SIG-M5 treated with dmso at 0.1 percent for 504 hours (cell line): ENCODE results near the gene SDF2.
"Not testable (repeated sequence)": the region's sequence is repeated elsewhere in the genome, so short reads cannot be mapped to it uniquely, and the experiment has no call there.

Experiments
- DNase-seq: peaks from one replicate; lab custom pipeline; 2025; ENCODE audit not compliant: unreplicated experiment; lab: John Stamatoyannopoulos, UW

SDF2 gene

GRCh38 chr17:28635506-28635905 is 26.2 kb downstream of the SDF2 start:
- no peak for DNase-seq

DNA sequence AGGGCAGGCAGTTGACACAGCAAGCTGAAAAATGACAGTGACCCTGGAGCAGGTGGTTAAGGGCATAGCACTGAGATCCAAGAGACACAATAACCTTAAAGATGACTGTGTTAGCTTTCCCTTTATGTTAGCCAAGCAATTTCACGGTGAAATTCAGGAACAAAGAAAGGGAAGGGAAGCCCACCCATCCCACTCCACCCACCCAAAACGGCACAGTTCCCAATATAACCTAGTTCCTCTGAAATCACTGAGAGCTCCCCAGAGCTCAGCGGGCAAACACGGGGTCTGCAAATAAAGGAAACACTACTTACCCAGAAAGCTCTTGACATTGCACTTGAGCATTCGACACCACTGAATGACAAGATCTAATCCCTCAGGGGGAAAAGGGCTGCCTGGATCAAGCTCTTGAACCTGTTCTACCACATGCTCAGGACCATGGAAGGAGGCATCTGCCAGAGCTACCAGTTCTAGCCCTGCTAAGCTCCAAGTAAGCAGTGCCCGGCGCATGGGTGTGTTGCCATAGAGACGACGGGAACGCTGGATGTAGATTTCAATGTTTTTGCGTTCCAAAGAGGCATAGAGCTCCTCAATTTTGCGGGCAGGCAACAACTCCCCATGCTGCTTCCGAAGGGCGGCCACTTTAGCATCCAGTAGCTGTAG is 27.4 kb downstream of the SDF2 start:
- DNase-seq = peak; percentile 30

DNA sequence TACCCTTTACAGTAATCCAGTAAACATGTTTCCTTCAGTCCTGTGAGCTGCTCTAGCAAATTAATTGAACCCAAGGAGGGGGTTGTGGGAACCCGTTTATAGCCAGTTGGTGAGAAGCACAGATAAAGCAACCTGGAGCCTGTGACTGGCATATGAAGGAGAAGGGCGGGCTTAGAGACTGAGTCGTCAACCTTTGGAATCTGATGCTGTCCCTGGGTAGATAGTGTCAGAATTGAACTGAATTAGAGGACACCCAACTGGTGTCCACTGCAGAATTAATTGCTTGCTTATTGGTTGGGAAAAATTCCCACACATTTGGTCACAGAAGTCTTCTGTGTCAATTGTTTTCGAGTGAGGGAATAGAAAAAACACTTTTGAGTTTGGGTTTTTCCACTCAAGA is 34.9 kb downstream of the SDF2 start:
- no peak for DNase-seq

DNA sequence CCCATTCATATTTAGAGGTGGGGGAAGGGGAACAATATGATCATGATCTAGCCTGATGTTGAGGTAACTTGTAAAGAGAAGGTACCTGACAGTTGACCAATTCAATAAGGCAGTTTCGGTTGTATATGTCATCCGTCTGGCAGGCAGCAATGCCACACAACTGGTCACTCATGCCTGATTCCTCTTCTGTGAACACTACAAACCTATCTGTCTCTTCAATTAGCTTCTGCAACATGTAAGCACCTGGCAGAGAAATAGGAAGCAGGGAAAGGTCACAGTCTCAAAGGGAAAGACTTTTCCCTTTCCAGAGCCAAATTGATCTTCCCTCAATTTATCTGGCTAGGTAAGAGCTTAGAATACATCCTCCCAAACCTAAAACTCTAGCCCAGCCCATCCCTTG is 37.6 kb downstream of the SDF2 start:
- no peak for DNase-seq

DNA sequence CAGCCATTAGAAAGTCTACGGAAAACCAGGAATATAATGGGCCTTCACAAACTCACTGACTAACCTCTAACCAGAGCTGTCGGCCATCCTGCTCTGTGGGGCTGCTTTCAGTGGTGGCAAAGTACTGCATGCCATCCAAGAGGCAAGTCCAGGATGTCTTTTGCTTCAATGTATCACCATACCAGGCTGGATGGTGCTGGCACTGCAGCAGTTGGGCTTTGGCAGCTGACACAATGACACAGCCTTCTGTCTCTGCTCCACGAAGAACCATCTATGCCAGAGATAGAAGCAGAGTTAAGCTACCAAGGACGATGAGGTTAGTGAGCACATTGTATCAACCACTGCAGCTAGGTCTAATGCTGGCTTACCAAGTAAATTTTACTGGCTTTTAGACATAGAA is 38.0 kb downstream of the SDF2 start:
- no peak for DNase-seq

DNA sequence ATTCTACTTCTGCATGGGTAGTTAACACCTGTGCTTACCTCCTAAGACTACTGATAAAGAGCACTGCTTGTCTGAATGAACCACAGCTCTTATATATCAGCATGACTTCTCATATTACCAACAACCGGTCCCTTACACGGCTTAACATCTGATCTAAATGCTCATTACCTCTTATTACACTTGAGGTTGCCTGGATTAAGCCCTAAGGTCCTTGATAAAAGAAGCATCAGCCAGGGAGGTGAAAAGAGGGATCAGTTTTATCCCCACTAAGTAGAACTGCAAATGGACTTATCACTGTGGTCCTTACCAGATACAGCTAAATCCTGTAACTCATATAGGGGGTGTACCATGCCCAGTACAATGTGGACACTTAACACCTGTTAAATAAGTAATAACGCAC is 39.5 kb downstream of the SDF2 start:
- no peak for DNase-seq

DNA sequence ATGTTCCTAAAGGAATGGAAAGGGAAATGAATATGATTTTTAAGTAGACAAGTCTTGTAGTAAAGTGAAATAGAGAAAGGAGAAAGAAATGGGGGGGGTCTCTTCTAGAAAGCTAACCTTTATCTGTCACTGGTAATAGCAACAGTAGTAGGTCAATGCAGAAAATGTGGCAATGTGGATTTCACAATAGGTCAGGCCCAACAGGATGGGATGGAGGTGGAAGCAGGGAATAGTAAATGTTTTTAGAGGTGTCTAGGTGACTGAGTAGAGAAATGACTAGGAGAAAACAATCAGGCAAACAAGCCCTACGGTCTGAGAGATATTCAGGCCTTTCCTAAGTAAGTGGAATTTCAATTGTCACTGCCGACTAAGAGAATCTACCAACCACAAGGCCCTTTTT is 41.7 kb downstream of the SDF2 start:
- DNase-seq = no peak

GRCh38 chr17:28618464-28618863 is 43.2 kb downstream of the SDF2 start:
- DNase-seq = no peak

GRCh38 chr17:28616281-28616680 is 45.4 kb downstream of the SDF2 start:
- no peak for DNase-seq

DNA sequence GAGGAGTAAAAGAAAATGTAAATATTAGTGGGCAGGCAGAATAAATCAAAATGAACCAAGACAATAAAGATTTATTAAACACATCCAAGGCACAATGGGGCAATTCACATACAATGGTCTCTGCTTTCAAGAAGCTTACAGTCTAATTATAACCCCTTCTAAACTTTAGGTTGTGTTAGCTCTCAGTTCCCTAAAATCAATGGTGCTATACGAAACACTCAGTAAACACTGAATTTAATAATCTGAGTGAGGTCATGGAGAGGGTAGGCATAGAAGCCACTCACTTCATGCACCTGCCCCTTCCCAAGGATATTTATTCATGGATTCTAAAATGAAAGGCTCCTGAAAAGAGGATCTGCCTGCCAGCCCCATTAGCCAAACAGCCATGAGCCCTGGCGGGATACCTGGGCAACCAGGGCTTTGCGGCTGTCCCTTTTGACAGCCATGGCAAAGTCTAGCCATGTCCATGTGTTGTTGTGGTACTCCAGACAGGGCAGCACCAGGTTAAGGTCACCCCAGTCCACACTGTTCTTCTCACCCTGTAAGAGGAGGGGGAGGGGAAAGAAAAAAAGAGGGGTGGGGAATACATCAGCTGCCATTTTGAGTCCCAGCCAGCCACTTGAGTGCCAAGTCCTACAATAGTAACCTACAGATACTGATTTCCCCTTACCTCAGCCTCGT is 46.3 kb downstream of the SDF2 start:
- DNase-seq = peak; percentile 11

- DNase-seq = no peak
These were observed 47.8 kb downstream of the SDF2 start, which contains the start of gene RSKR for GRCh38 chr17:28613931-28614381. Gene RSKR, minus strand, starts transcription at chr17:28614185. Its CDS starts 24 bp downstream, at chr17:28614161.

GRCh38 chr17:28612936-28613872 is 48.5 kb downstream of the SDF2 start:
- DNase-seq = peak; percentile 46

DNA sequence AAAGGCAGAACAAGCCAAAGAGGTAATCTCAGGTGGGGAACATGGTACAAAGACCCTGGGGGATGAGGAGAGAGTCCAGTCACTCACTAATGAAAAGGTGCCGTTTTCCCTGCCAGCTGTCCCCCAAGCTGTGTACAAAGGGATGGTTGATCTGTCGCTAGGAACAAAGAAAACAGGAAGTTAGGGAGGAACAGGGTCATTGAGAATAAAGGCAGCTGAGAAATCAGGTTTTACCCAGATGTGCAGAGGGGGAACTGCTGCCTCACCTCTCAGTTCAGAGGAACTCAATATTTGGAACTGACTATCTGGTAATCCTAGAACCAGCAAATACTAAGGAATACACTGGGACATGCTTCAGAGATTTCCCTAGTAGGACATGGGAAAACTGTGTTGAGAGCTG is 49.2 kb downstream of the SDF2 start:
- no peak for DNase-seq

DNA sequence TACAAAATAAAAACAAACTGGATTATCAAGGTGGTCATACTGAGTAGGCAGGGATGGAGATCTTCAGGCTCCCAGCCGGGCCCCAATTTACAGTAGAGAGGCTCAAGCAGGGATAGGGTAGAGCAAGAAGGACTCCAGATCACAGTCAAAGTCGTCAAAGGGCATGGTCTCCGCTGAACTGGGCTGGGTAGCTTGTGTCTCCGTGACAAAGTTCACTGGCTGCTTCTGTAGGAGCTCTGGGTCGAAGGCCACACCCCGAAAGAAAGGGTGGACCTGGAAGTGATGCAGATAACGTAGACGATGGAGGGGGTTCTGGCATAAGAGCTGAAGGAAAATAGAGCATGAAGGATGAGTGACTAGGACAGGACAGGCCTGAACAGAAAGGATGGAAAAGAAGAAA is 51.3 kb downstream of the SDF2 start:
- no peak for DNase-seq

- DNase-seq = not testable (repeated sequence)
These were observed 57.7 kb downstream of the SDF2 start for GRCh38 chr17:28604031-28604430.

- peak; percentile 94 for DNase-seq
These were observed 62.2 kb downstream of the SDF2 start for GRCh38 chr17:28599311-28600184.

DNA sequence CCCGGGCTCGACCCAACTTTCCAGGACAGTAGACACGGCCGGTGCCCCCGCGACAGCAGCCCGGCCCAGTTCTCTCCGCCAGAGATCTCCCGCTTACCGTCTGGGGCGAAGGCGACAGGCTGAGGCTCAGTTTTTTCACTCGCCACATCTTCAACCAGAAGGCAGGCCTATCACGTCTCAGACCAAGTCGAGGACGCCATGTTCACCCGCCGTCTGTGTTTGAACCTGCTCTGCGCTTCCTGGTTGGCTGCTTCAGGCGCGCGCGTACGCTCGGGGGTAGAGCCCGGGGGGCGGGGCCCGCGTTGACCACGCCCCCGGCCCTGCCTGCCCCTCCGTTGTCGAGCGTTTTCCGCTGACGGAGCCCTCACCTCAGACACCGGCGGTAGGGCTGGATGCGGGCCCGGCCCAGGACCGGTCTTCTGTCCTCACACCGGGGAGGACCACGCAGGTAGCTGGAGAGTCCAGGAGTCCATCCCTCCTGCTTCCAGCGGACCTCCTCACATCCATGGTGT is 62.9 kb downstream of the SDF2 start, which contains the start of gene SPAG5:
Gene SPAG5 (minus strand): TSS at position 227 of the 512 bp plus-strand sequence. CDS start 79 bp downstream, at position 148.
- peak; percentile 91 for DNase-seq

DNA sequence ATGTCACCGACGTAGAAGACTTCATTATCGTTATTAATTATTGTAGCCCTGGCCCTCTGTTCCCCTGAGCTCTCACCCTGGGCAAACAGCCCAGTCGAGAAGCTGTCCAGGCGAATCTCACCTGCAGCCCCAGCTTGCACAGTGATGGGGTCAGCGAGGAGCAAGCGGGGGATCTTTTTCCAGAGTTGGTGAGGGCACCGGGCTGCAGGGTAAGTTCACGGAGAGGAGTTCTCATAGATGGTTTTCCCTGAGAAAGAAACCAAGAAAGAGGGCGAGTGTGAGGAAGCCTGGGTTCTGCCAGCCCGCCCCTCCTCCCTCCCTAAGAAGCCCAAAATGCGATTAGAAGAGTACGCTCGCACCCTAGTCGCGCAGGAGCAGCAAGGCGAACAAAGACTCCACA is 63.3 kb downstream of the SDF2 start:
- no peak for DNase-seq
